NCI-H510A (cell line): ENCODE data around the gene TXNDC16.
A peak's percentile ranks its signal among the peaks of the same experiment; 100 is the strongest.
"Not testable (repeated sequence)": the region's sequence is repeated elsewhere in the genome, so short reads cannot be mapped to it uniquely, and the experiment has no call there.

Source experiments
- DNase-seq: peaks from one replicate; lab custom pipeline; 2025; lab: John Stamatoyannopoulos, UW

The TXNDC16 gene

GRCh38 chr14:52552063-52552988 lies at the start of gene TXNDC16, which contains the start of gene GPR137C:
Gene TXNDC16 (minus strand): TSS chr14:52552505. CDS start chr14:52543557, 8,948 bp downstream.
Gene GPR137C (plus strand): TSS chr14:52552836. CDS start chr14:52553148, 312 bp downstream.
- DNase-seq, result peak; percentile 98

GRCh38 chr14:52599974-52600373 lies 47.7 kb upstream of the TXNDC16 start:
- DNase-seq, result no peak

GRCh38 chr14:52598568-52598967 lies 46.3 kb upstream of the TXNDC16 start:
- DNase-seq, result no peak

GRCh38 chr14:52596861-52597260 lies 44.6 kb upstream of the TXNDC16 start:
- no peak for DNase-seq

- DNase-seq, result no peak
Measured at GRCh38 chr14:52596320-52596719, 44.0 kb upstream of the TXNDC16 start.

- DNase-seq, result no peak
Measured at GRCh38 chr14:52590318-52590717, 38.0 kb upstream of the TXNDC16 start.

- no peak for DNase-seq
Measured at GRCh38 chr14:52589646-52590045, 37.3 kb upstream of the TXNDC16 start.

- DNase-seq, result no peak
Measured at GRCh38 chr14:52583544-52583943, 31.2 kb upstream of the TXNDC16 start.

- no peak for DNase-seq
Measured at GRCh38 chr14:52575858-52576257, 23.6 kb upstream of the TXNDC16 start.

- not testable (repeated sequence) for DNase-seq
Measured at GRCh38 chr14:52568454-52568853, 16.1 kb upstream of the TXNDC16 start.

GRCh38 chr14:52563120-52563519 lies 10.8 kb upstream of the TXNDC16 start:
- no peak for DNase-seq

GRCh38 chr14:52558688-52559087 lies 6.4 kb upstream of the TXNDC16 start:
- DNase-seq, result no peak

GRCh38 chr14:52553671-52554575 lies 1.6 kb upstream of the TXNDC16 start:
- peak; percentile 65 for DNase-seq

GRCh38 chr14:52553002-52553670 lies 831 bp upstream of the TXNDC16 start:
- DNase-seq, result peak; percentile 36

GRCh38 chr14:52551696-52552062 lies 626 bp downstream of the TXNDC16 start:
- no peak for DNase-seq

- no peak for DNase-seq
Measured at GRCh38 chr14:52551205-52551604, 1.1 kb downstream of the TXNDC16 start.

- no peak for DNase-seq
Measured at GRCh38 chr14:52550661-52551060, 1.6 kb downstream of the TXNDC16 start.

- no peak for DNase-seq
Measured at GRCh38 chr14:52547526-52547925, 4.8 kb downstream of the TXNDC16 start.

GRCh38 chr14:52547027-52547426 lies 5.3 kb downstream of the TXNDC16 start:
- no peak for DNase-seq

- DNase-seq, result no peak
Measured at GRCh38 chr14:52546318-52546670, 6.0 kb downstream of the TXNDC16 start.

- DNase-seq, result no peak
Measured at GRCh38 chr14:52545584-52546317, 6.6 kb downstream of the TXNDC16 start.
